Cardiac fibroblast (primary cell): ENCODE data around the gene CD200.

ENCODE experiments used
- DNase-seq, 2 donors: peaks; one replicate each; pipeline versions ENCODE4 v3.0.0 to v3.0.0-alpha.2; 2010; ENCODE audit warnings: low read depth in 2 of 2
- H3K4me3 ChIP-seq, 2 donors: replicated peaks in 1 of 2; 1 replicate in 1 of 2; 2 replicates in 1 of 2; pipeline ENCODE4 v1.5.1; 2011; ENCODE audit warnings: low read depth in 2 of 2, low read length in 2 of 2, mild to moderate bottlenecking in 2 of 2, moderate library complexity in 1 of 2
- CTCF ChIP-seq: IDR thresholded peaks from one replicate; pipeline ENCODE4 v1.5.1; 2011; ENCODE audit warnings: low read depth, mild to moderate bottlenecking, low read length, inconsistent platforms

Gene CD200

GRCh38 chr3:112407888-112408702 is 75.1 kb downstream of the CD200 start:
- no peak overlapping the region for H3K4me3 ChIP-seq
- no peak for TF ChIP-seq CTCF
- DNase-seq, result no peak

- no peak for DNase-seq
- no peak overlapping the region for H3K4me3 ChIP-seq
These were observed 76.1 kb downstream of the CD200 start for GRCh38 chr3:112409041-112409440.

GRCh38 chr3:112411425-112411824 is 78.5 kb downstream of the CD200 start:
- no peak overlapping the region for H3K4me3 ChIP-seq
- no peak for DNase-seq
- no peak for TF ChIP-seq CTCF

More at GRCh38 chr3:112409041-112409440, 76.1 kb downstream of the CD200 start:
- TF ChIP-seq CTCF, result no peak
